GM19463 (cell line): ENCODE results near the gene NMRK1.
A peak's percentile ranks its signal among the peaks of the same experiment; 100 is the strongest.

Experiments used
- ATAC-seq: cut with Tn5 transposase; IDR thresholded peaks from one replicate; pipeline ENCODE4 v1.9.1; 2021; ENCODE audit warnings: mild to moderate bottlenecking, moderate library complexity; ENCODE audit not compliant: unreplicated experiment

Gene NMRK1

DNA sequence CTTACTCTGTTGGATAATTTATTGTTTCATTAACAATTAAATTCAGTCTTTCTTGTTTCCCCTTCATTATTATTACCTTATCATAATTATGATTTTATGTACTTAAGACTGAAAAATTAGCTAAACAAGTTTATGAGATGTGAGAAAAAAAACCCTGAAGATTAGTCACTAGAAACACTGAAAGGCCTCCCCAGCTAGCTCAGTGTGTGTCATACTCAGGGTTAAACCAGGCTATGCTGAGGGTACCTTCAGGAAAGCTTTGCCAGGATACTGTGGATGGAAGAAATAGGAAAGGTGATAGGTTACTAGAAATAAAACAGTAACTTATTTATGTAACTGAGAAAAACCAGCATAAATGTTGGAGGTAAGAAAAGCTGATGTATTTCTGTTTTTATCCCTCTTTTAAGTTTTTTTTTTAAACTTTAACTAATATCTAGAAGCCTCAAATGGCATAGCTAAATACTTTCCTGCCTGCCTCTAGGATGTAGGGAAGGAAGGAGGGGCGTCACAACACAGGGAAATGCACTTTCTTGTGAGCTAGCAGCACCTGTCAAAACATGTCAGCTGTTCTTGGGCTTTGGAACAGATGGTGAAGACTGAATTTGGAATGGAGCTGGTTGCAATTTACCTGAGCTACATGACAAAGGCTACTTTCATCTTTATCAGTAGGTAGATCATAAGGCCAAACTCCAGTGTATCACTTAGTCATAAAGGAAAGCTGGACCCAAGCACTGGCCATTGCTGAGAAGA lies 24.2 kb downstream of the NMRK1 start:
- no peak for ATAC-seq

DNA sequence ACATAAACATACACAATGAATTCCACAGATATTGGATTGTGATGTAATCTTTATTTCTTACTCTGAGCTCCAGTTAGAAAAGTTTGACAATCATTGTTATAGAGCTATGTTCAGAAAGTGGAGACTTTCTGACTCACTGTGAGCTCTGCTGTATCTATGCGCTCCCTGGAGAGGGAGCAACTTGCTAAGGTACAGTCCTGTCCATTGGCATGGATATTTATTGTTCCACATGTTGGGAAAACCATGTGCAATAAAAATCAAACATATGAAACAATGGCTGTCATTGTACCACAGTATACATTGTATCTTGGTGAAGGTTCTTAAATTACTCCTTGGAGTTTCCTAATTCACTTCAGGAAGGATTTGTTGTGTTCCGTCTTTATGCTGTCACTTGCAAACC lies 26.8 kb downstream of the NMRK1 start:
- no peak for ATAC-seq

DNA sequence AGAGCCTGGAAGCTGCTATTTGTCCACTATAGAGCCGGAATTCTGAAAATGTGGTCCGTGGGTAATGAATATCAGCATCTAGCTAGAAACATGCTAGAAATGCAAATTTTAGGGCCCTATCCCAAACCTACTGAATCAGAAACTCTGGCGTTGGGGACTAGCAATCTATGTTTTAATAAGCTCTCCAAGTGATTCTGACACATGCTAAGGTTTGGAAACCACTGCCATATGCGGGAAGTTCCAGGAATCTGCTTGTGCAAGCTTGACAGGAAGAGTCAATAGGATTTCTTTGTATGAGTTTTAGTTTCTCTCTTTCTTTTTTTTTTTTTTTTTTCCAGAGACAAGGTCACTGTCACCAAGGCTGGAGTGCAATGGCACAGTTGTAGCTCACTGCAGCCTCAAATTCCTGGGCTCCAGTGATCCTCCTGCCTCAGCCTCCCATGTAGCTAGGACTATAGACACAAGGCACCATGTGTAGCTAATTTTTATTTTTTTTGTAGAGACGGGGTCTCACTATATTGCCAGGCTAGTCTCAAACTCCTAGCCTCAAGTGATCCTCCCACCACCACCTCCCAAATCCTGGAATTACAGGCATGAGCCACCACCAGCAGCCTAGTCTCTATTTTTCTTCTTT lies 33.5 kb downstream of the NMRK1 start:
- no peak for ATAC-seq

DNA sequence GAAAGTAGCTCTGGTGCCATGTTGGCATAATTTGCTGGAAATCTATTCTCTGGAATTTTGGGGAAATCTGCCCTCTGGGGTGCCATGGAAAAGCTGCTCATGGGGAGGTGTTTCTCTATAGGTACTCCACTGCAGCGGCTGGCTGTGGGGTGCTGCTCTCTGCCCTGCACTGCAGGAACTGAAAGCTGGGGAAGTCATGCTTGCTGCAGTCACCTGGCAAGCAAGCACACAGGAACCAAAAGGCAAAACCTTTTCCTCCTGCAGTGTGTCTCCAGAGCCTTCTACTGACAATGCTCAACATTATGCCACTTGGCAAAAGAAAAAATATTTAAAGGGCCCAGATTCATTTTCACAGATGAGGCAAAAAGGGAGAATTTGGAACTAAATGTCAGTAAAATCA lies 34.1 kb downstream of the NMRK1 start:
- ATAC-seq = peak; percentile 83

DNA sequence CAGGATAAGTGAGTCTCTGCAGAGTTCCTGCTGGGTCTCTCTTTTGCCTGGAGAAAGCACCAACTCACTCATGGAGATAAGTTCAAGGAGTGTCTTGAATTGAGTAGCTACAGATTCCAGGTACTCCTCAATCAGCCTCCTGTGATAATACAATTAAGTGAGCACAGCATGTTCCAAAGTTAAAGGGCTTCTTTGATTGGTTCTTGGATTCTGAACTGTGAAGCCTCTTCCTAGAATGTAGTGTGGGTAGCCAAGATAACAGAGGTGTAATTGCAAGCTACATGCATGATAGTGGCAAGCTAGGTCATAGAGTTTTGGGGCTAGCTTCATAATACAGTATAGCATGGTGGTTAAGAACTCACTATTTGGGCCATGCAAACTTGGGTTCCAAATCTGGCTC lies 36.7 kb downstream of the NMRK1 start:
- no peak for ATAC-seq

DNA sequence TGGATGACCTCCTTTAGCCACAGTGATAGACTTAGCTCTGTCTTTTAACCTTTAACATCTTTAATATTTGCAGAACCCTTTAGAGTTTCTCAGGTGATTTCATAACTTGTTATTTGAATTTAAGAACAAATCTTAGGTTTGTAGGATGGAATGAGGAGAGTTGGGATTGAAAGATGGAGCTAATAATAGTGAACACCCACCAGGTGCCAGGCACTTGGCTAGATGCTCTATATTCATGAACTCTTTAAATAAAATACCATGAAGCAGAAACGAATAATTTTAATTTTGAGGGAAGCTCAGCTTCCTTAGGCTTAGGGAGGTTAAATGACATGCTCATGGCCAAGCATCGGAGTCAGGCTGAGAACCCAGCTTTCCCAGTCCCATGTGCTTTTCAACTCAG lies 40.4 kb downstream of the NMRK1 start:
- no peak for ATAC-seq

DNA sequence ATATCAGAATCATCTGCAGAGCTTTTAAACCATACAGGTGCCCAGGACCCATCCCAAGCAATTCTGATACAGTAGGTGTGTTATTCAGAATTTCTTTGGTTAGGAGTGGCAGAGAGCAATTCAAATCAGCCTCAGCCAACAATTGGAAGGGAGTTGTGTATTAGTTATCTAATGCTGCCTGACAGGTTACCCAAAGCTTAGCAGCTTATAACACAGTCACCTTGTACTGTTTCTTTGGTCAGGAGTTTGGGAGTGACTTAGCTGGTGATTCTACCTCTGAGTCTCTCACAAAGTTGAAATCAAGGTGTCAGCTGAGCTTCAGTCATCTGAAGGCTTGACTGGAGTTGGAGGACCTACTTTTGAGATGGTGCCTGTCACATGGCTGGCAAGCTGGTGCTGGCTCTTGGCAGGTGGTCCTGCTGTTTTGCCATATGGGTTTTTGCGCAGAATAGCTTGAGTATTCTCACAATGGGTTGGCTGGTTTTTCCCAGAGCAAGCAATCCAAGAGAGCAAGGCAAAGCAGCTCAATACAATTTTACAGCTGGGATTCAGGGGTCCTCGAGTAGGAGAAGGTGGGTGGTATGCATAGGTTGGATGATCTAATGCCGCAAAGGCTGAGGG lies 41.1 kb downstream of the NMRK1 start:
- no peak for ATAC-seq

DNA sequence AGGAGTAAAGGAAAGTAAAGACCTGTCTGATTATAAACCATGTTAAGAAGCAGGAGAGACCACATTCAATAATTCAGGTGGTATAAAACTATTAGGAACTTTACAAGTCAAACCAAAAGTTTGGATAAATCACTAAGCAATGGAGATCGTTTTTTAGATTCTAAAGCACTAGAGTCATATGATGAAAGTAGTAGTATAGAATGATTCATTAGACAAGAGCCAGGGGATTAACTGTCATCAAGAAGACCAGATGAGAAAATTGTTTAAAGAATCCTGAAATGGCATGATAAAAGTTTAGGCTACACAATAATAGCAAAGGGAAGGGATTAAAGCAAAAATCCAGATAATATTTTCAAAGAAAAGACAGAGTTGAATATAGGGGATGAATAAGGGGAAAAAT lies 46.9 kb downstream of the NMRK1 start:
- no peak for ATAC-seq

DNA sequence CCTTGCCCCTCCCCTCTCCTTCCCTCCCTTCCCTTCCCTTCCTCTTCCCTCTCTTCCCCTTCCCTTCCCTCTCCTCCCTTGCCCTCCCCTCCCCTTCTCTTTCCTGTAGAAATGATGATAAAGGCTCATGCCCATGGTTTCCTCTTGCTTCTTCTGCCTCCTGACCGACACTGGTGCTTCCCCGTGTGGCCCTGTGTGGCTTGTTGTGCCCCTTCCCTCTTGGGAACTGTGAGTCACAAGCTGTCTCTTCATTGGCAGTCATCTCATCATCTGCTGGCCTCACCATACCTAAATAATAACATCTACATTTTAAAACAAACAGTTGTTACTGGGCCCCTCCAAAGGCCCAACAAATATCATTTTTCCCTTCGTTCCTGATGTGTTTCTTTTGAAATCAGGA lies 48.2 kb downstream of the NMRK1 start:
- peak; percentile 86 for ATAC-seq

DNA sequence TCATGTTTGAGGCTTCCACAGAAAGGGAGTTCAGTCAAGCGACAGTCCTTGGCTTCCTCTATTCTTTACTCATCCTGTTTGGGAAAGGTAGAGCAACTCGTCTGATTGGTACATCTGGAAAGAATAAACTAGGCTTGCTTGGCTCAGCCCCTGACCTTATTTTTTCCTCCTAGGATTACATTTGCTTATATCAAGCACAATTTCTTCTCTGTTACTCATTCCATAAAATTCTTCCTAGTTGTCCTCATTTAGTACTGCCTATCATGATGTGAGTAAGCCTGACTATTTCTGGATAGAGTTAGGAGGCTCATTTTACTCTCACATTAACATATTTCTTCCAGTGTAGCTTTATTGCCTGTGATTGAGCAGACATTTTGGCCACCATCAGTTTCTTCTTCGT lies 48.9 kb downstream of the NMRK1 start:
- ATAC-seq = no peak

DNA sequence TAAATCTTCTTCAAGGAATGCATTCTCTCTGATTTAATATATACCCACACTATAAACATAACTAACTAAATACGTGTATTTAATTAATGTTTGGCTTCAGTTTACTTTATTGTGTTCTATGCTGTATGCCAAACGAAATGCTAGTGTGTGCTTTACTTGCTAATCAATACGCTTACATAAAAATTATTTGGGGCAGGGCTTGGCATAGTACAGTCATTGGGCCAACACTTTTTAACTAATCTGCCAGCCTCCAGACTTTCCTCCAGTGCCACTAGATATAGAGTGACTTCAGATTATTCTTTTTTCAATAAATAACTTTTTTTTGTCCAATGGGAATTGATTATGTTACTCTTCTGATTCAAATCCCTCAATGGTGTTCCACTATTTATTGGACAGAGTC lies 51.2 kb downstream of the NMRK1 start:
- no peak for ATAC-seq

DNA sequence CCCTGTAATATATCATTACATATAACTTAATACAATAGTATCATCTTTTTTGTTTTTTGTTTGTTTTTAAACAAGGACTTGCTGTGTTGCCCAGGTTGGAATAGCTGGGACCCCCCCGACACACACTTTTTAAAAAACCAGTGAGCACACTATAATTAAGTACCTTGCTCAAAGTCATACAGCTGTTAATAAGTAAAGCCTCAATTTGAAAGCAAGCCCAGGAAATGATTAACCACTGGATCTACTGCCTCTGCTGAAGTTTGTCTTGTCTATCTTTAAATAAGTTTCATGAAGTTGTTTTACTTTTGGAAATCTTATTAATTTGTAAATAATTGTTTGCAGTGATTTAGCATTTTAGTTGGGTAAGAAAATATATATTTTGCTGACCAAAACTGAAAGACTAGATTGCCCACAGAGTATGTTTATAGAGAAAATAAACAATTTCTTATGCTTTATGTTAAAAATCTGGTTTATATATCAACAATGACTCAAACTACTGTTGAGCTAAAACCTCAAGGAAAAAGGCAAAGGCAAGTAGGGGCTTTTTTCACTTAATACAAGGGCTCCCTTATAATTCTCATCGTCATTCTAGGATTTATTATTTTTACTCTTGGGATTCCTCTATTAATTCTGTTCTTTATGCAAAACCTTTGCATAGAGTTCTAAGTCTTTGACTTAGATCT lies 54.0 kb downstream of the NMRK1 start:
- peak; percentile 98 for ATAC-seq

DNA sequence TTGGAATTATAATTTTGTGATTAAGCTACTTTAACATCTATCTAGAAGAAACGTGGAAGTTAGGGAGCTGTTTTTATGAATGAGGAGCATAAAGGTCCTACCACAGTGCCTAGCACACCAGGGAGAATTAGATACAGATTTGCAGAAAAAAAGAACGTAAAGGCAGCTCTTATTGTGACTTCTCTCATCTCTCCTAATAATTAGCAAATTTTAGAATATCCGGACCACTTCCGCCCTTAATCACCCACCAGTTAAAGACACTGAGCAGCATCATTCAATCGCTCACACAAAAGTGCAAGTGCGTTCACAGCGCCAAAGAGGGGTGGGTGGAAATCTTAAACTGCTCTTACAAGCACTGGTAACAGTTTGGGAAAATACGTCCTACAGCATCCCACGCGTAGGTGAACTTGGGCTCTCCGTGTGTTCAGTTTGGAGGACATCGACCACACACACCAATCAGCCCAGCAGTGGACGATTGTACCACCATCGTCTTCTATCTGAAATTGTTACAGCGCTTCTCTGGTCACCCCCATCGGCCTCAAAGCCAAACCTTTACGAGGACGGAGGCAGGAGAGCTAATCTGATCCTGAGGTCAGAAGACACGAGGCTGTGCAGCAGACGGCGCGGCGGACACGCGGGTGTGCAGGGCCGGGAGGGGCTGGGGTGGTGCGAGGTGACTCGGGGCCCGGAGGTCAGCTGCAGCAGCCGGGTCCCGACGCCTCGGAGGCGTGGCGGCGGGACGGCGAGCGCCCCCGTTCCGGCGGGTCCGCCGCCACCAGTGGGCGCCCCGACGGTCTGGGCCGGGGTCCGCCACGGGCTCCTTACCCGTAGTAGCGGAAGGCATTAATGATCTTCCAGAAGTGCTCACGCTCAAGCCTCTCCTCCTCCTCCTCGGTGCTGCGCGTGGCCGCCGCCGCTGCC lies 60.5 kb downstream of the NMRK1 start:
- ATAC-seq = peak; percentile 43

DNA sequence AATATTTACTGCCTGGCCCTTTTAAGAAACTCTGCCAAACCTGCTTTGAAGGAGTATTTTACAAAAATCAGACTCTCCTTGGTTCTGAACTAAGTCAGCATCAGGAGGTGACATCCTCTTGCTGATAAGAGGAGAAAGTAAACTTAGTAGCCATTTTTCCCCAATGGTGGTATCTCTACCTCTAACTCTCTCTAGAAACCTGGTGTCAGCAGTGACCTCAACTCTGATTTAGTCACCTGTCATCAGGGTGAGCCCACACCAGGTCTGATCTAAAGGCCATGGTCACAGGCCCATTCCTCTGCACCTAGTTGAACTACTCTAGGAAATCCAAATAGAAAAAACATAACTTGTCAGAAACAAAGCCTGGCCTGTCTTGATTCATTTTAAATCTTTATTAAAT lies 64.1 kb downstream of the NMRK1 start:
- no peak for ATAC-seq

DNA sequence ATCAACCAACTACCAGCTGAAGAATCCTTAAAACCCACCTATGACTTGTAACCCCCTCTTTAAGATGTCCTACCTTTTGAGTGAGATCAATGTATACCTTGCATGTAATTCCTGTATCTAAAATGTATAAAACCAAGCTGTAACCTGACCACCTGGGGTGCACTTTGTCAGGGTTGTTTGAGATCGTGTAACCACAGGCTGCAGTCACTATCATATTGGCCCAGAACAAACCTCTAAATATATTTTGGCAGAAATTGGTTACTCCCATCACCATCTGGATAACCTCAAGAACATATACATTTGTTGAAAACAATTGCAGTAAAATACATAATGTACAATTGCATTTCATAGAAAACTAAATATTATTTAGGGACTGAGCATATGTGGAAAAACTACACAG lies 68.3 kb downstream of the NMRK1 start:
- no peak for ATAC-seq

DNA sequence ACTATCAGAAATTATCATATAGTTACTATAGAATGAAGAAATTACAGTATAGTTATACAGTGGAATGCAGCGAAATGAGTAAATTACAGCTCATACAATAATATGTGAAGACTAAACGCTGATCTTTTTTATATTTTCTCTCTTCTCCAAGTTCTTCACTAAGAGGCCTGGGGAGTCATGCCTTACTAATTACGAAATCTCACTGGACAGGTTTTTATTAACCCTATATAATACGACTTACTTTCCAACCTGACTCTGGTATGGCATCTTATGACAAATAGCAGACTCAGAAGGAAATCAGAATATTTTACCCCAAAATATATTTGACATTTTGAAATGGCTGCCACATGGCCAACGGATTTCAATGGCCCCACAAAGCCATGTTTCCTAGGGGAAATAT lies 68.9 kb downstream of the NMRK1 start:
- ATAC-seq = no peak

DNA sequence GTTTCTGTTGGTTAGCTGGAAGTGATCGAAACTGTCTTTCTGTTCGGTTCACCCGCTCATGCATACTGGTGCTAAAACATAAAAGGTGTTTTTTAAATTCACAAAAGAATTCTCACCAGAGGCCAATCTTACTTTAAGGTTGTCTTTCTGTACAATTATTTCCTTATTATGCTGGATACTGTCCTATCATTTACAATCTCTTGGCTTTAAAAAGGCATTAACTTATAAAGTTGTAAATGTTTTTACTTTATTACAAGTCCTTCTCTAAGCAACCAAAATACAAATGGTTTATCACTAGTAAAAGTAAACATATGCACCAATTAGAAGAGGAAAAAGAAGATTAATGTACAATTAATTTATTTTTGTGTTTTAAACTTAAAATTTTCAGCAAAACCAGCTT lies 70.6 kb downstream of the NMRK1 start:
- ATAC-seq = no peak

DNA sequence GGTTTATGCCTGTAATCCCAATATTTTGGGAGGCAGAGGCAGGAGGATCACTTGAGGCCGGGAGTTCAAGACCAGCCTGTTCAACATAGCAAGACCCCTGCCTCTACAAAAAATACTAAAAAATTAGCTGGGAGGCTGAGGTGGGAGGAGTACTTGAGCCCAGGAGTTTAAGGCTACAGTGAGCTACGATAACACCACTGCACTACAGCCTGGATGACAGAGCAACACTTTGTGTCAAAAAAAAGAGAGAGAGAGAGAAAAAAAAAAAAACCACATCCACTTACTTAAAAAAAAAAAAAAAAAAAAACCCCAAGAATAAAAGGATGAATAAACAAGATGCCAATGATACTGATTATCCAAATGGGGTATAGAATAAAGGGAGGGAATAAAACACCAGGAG lies 74.2 kb downstream of the NMRK1 start:
- ATAC-seq = no peak
